Measurements from ENCODE around the gene BNC1. TPM values are rescaled to one million over a fixed set of nuclear protein-coding genes. Genes with fewer than 3 reads are reported as not detected.

The BNC1 gene
- total RNA-seq, 1 donor from 2014 or later = 10.6 TPM

GRCh38 chr15:83320844-83321243, 36.4 kb upstream of the BNC1 start:
- H3K4me3 ChIP-seq (ENCODE audit: low read depth, low read length) = no peak overlapping the region
- no peak for DNase-seq (ENCODE audit: low read depth)
- TF ChIP-seq CTCF (conservative IDR thresholded peaks at IDR 0.05; ENCODE audit: low read depth, low read length) = no peak

GRCh38 chr15:83320404-83320803, 35.9 kb upstream of the BNC1 start:
- no peak for TF ChIP-seq CTCF (conservative IDR thresholded peaks at IDR 0.05; ENCODE audit: low read depth, low read length)
- no peak for DNase-seq (ENCODE audit: low read depth)
- H3K4me3 ChIP-seq (ENCODE audit: low read depth, low read length) = no peak overlapping the region

GRCh38 chr15:83319771-83320170, 35.3 kb upstream of the BNC1 start:
- DNase-seq (ENCODE audit: low read depth) = no peak
- TF ChIP-seq CTCF (conservative IDR thresholded peaks at IDR 0.05; ENCODE audit: low read depth, low read length) = no peak
- H3K4me3 ChIP-seq (ENCODE audit: low read depth, low read length) = no peak overlapping the region

GRCh38 chr15:83318861-83319415, 34.5 kb upstream of the BNC1 start:
- no peak for DNase-seq (ENCODE audit: low read depth)
- TF ChIP-seq CTCF (conservative IDR thresholded peaks at IDR 0.05; ENCODE audit: low read depth, low read length) = no peak

GRCh38 chr15:83318036-83318435, 33.6 kb upstream of the BNC1 start:
- no peak for TF ChIP-seq CTCF (conservative IDR thresholded peaks at IDR 0.05; ENCODE audit: low read depth, low read length)
- no peak overlapping the region for H3K4me3 ChIP-seq (ENCODE audit: low read depth, low read length)
- no peak for DNase-seq (ENCODE audit: low read depth)

More at GRCh38 chr15:83318861-83319415, 34.5 kb upstream of the BNC1 start:
- no peak overlapping the region for H3K4me3 ChIP-seq (ENCODE audit: low read depth, low read length)

GRCh38 chr15:83312071-83312470, 27.6 kb upstream of the BNC1 start:
- H3K4me3 ChIP-seq (ENCODE audit: low read depth, low read length) = no peak overlapping the region
- no peak for DNase-seq (ENCODE audit: low read depth)
- TF ChIP-seq CTCF (conservative IDR thresholded peaks at IDR 0.05; ENCODE audit: low read depth, low read length) = no peak

All from epithelial cell of proximal tubule (primary cell).